GM12892 (cell line): Measurements from ENCODE around the gene MYO7A.

Source experiments
- POLR2A ChIP-seq: IDR thresholded peaks from 2 replicates; pipeline ENCODE4 v1.6.1; 2011; ENCODE audit warnings: low read depth, low read length, control low read depth
- TAF1 ChIP-seq: IDR thresholded peaks from 2 replicates; pipeline ENCODE4 v1.6.1; 2011; ENCODE audit warnings: low read depth, mild to moderate bottlenecking, control low read depth, low read length, borderline replicate concordance

DNA sequence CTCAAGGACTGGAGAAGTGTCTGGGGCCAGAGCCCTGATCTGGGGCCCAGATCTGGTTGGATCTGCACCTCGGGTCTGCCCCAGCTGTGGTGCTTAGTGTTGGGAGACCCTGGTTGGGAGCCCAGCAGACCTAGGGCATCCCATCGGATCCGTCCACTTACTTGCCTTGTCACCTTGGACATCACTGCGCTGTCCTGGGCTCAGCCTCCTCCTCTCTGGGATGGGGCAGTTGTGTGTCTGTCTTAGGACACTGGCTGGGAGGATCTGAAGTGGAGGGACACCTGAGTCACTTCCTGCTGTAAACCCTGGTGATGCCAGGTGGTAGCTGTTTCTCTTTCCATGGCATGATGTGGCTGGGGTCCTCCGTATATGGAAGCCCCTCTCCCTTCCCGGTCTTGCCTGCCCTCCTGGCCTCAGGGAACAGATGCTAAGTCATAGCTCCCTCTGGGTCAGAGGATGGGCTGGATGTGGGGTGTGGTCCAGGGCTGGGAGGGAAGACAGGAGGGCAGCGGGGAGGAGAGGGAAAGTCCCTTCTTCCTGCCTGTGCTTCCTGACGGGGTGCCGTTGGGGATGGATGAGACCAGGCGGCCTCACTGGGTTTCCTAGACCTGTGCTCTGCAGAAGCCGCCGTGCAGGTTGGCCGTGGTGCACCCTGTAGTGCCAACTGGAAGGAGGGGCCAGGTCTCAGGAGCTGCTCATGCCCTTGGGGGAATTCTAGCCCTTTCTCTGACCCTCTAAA, 37.5 kb upstream of the MYO7A start:
- TF ChIP-seq TAF1 (no peak), POLR2A (no peak)
